Inflammatory macrophage treated with lipopolysaccharide for 4 hours (primary cell): ENCODE data around the gene TOPBP1.
"Not testable (repeated sequence)": the region's sequence is repeated elsewhere in the genome, so short reads cannot be mapped to it uniquely, and the experiment has no call there.

ENCODE experiments used
- DNase-seq: peaks from one replicate; pipeline ENCODE4 v3.0.0-alpha.2; 2020

TOPBP1 gene

GRCh38 chr3:133661454-133662277 is at the start of gene TOPBP1:
Gene TOPBP1 (minus strand): TSS chr3:133661941. CDS start chr3:133661127, 814 bp downstream.
- DNase-seq: peak; percentile 74

GRCh38 chr3:133711013-133711412 is 49.3 kb upstream of the TOPBP1 start:
- peak; percentile 16 for DNase-seq

- peak; percentile 41 for DNase-seq
Measured at GRCh38 chr3:133709139-133709750, 47.5 kb upstream of the TOPBP1 start.

- no peak for DNase-seq
Measured at GRCh38 chr3:133706033-133706432, 44.3 kb upstream of the TOPBP1 start.

- no peak for DNase-seq
Measured at GRCh38 chr3:133703915-133704314, 42.2 kb upstream of the TOPBP1 start.

- DNase-seq: no peak
Measured at GRCh38 chr3:133701435-133702358, 40.0 kb upstream of the TOPBP1 start.

GRCh38 chr3:133700351-133700750 is 38.6 kb upstream of the TOPBP1 start:
- no peak for DNase-seq

GRCh38 chr3:133699903-133700302 is 38.2 kb upstream of the TOPBP1 start:
- no peak for DNase-seq

- no peak for DNase-seq
Measured at GRCh38 chr3:133699467-133699866, 37.7 kb upstream of the TOPBP1 start.

- DNase-seq: no peak
Measured at GRCh38 chr3:133697960-133698359, 36.2 kb upstream of the TOPBP1 start.

GRCh38 chr3:133695560-133696171 is 33.9 kb upstream of the TOPBP1 start:
- no peak for DNase-seq

GRCh38 chr3:133694288-133695268 is 32.8 kb upstream of the TOPBP1 start:
- no peak for DNase-seq

- no peak for DNase-seq
Measured at GRCh38 chr3:133693821-133694220, 32.1 kb upstream of the TOPBP1 start.

- no peak for DNase-seq
Measured at GRCh38 chr3:133692759-133693158, 31.0 kb upstream of the TOPBP1 start.

- DNase-seq: peak; percentile 21
Measured at GRCh38 chr3:133691273-133692107, 29.7 kb upstream of the TOPBP1 start.

GRCh38 chr3:133677993-133678392 is 16.3 kb upstream of the TOPBP1 start:
- DNase-seq: not testable (repeated sequence)

GRCh38 chr3:133676336-133677118 is 14.8 kb upstream of the TOPBP1 start:
- DNase-seq: no peak

GRCh38 chr3:133675631-133676335 is 14.0 kb upstream of the TOPBP1 start:
- DNase-seq: no peak

GRCh38 chr3:133674290-133674919 is 12.7 kb upstream of the TOPBP1 start:
- DNase-seq: no peak
